A673 (cell line): ENCODE results near the gene CLEC2D. TPM values are rescaled to one million over a fixed set of nuclear protein-coding genes. Genes with fewer than 3 reads are reported as not detected.
"Not testable (repeated sequence)": the region's sequence is repeated elsewhere in the genome, so short reads cannot be mapped to it uniquely, and the experiment has no call there.

Experiments
- BruUV-seq: library from RNA; stranded (reverse); fragments of 400-500 nt; replicated peaks from 2 replicates; lab custom pipeline; 2021; lab: Mats Ljungman, UMichigan
- CTCF ChIA-PET: fragments of 300-600 bp; sonication (Branson Sonifier 250); formaldehyde crosslinking; loops from one replicate; lab custom pipeline; 2022; ENCODE audit warnings: antibody characterized with exemption; lab: Charles Lee
- POLR2A ChIA-PET: fragments of 300-600 bp; sonication (Branson Sonifier 250); formaldehyde crosslinking; loops from one replicate; lab custom pipeline; 2022; ENCODE audit warnings: antibody characterized with exemption; ENCODE audit not compliant: low non-redundant PET; lab: Charles Lee
- DNase-seq: peaks from one replicate; pipeline ENCODE4 v3.0.0-alpha.2; 2015; ENCODE audit warnings: low spot score
- H3K27ac ChIP-seq: fragments of 200-600 bp; sonication (generic); 2 replicates; pipeline ENCODE4 v1.5.1; 2016; ENCODE audit warnings: mixed run types, low read depth, mild to moderate bottlenecking, mixed read lengths, antibody characterized with exemption, low read length; ENCODE audit not compliant: poor library complexity, severe bottlenecking
- H3K27me3 ChIP-seq: fragments of 200-600 bp; sonication (generic); replicated peaks from 2 replicates; pipeline ENCODE4 v1.6.1; 2017; ENCODE audit warnings: mixed run types, low read depth, mild to moderate bottlenecking, mixed read lengths, antibody characterized with exemption, low read length; ENCODE audit not compliant: insufficient read depth, poor library complexity
- H3K36me3 ChIP-seq: fragments of 200-600 bp; sonication (generic); 2 replicates; pipeline ENCODE4 v1.6.1; 2016; ENCODE audit warnings: mixed run types, mild to moderate bottlenecking, mixed read lengths, antibody characterized with exemption, low read length; ENCODE audit not compliant: insufficient read depth, poor library complexity, severe bottlenecking
- H3K4me1 ChIP-seq: fragments of 200-600 bp; sonication (generic); 2 replicates; pipeline ENCODE4 v1.6.1; 2017; ENCODE audit warnings: mixed run types, mild to moderate bottlenecking, mixed read lengths, antibody characterized with exemption, low read length; ENCODE audit not compliant: insufficient read depth, poor library complexity, severe bottlenecking
- H3K4me3 ChIP-seq: fragments of 200-600 bp; sonication (generic); 2 replicates; pipeline ENCODE4 v1.5.1; 2016; ENCODE audit warnings: low read depth, mixed run types, mild to moderate bottlenecking, mixed read lengths, low read length; ENCODE audit not compliant: poor library complexity, severe bottlenecking
- H3K9me3 ChIP-seq: fragments of 200-600 bp; sonication (generic); 2 replicates; pipeline ENCODE4 v1.6.1; 2016; ENCODE audit warnings: mixed run types, low read depth, mild to moderate bottlenecking, mixed read lengths, antibody characterized with exemption, low read length; ENCODE audit not compliant: poor library complexity, severe bottlenecking
- EZH2 ChIP-seq: fragments of 200-600 bp; sonication (generic); IDR thresholded peaks from 2 replicates; pipeline ENCODE4 v1.6.1; 2017; ENCODE audit warnings: borderline replicate concordance, low read depth, mild to moderate bottlenecking, mixed read lengths, antibody characterized with exemption, low read length; ENCODE audit not compliant: poor library complexity, severe bottlenecking
- intact Hi-C: fragments of 100-400 bp; cut with micrococcal nuclease; formaldehyde crosslinking; loops from one replicate; pipeline ENCODE4 v1.10.0; 2022; ENCODE audit not compliant: unreplicated experiment
- total RNA-seq: library from RNA; stranded (reverse); gene quantifications from 2 replicates; pipeline ENCODE4 v1.2.3, GENCODE V29; 2021
- TF ChIP-seq, protein P1 (sequence below): fragments of 300-800, 200-600 bp; sonication (generic); conservative IDR thresholded peaks from 2 replicates; pipeline ENCODE4 v1.5.1; 2017; ENCODE audit warnings: low read depth, mild to moderate bottlenecking, antibody characterized with exemption, low read length, moderate library complexity, mixed read lengths

CLEC2D gene
- total RNA-seq, 1 experiment from 2014 or later = 1.6 TPM

DNA sequence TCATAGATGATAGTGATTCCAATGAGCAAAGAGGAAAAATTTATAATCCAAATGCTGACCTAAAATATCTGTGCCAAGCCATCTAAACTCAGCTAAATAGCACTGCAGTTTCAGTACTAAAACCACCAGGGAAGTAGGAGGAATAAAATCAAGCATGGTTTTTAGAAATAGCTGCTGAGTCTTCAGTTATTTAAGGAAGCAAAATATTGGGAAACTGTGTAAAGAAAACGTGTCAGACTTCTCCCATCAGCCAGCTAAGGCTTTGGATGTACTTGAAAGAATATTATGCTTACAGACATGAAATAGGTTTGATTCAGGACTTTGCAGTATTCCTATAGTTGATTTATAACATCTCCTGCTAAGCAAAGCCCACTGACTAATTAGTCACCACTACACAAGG is 24.7 kb downstream of the CLEC2D start:
- no peaks in the 10 kb centered on the region for H3K9me3 ChIP-seq
- ChIA-PET CTCF (no interaction called here), POLR2A (no interaction called here)
- no peak for DNase-seq
- no peak for TF ChIP-seq EZH2
- TF ChIP-seq, protein P1, sequence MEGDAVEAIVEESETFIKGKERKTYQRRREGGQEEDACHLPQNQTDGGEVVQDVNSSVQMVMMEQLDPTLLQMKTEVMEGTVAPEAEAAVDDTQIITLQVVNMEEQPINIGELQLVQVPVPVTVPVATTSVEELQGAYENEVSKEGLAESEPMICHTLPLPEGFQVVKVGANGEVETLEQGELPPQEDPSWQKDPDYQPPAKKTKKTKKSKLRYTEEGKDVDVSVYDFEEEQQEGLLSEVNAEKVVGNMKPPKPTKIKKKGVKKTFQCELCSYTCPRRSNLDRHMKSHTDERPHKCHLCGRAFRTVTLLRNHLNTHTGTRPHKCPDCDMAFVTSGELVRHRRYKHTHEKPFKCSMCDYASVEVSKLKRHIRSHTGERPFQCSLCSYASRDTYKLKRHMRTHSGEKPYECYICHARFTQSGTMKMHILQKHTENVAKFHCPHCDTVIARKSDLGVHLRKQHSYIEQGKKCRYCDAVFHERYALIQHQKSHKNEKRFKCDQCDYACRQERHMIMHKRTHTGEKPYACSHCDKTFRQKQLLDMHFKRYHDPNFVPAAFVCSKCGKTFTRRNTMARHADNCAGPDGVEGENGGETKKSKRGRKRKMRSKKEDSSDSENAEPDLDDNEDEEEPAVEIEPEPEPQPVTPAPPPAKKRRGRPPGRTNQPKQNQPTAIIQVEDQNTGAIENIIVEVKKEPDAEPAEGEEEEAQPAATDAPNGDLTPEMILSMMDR = no peak
- no peaks in the 10 kb centered on the region for H3K4me1 ChIP-seq
- peaks cover 6% of the 10 kb centered on the region for H3K27me3 ChIP-seq
- no peak overlapping the region for H3K4me3 ChIP-seq
- BruUV-seq = no TSS peak
- H3K36me3 ChIP-seq = no peaks in the 10 kb centered on the region
- H3K27ac ChIP-seq = no peak overlapping the region
- intact Hi-C loops = no loop called here

GRCh38 chr12:9695150-9695549 is 25.6 kb downstream of the CLEC2D start:
- BruUV-seq, POLR2A ChIA-PET, H3K4me3 ChIP-seq, H3K27ac ChIP-seq, H3K27me3 ChIP-seq, H3K36me3 ChIP-seq, CTCF ChIA-PET, intact Hi-C loops, H3K4me1 ChIP-seq, H3K9me3 ChIP-seq: not testable (repeated sequence)
- peak; percentile 28 for DNase-seq

GRCh38 chr12:9695661-9696060 is 26.1 kb downstream of the CLEC2D start:
- H3K27me3 ChIP-seq, H3K27ac ChIP-seq, CTCF ChIA-PET, H3K4me1 ChIP-seq, POLR2A ChIA-PET, H3K4me3 ChIP-seq, H3K36me3 ChIP-seq, DNase-seq, intact Hi-C loops, BruUV-seq, H3K9me3 ChIP-seq: not testable (repeated sequence)

GRCh38 chr12:9697619-9698018 is 28.1 kb downstream of the CLEC2D start:
- no peak for TF ChIP-seq EZH2
- TF ChIP-seq, protein P1 = no peak
- ChIA-PET POLR2A (no interaction called here), CTCF (no interaction called here)
- Histone ChIP-seq H3K9me3 (no peaks in the 10 kb centered on the region), H3K36me3 (no peaks in the 10 kb centered on the region), H3K27me3 (peaks cover 3% of the 10 kb centered on the region), H3K4me1 (no peaks in the 10 kb centered on the region), H3K4me3 (no peak overlapping the region), H3K27ac (no peak overlapping the region)
- no TSS peak for BruUV-seq
- intact Hi-C loops = no loop called here
- DNase-seq = no peak
